Measurements from ENCODE around the gene CCR4.

- no peak for TF ChIP-seq CTCF (IDR thresholded peaks at IDR 0.05)
- no peak for TF ChIP-seq POLR2A (IDR thresholded peaks at IDR 0.05)
Observed at GRCh38 chr3:32989171-32989570, 37.7 kb downstream of the CCR4 start.
